Measurements from ENCODE around the gene LGSN.
"Not testable (repeated sequence)": the region's sequence is repeated elsewhere in the genome, so short reads cannot be mapped to it uniquely, and the experiment has no call there.

LGSN gene

GRCh38 chr6:63319939-63320338 is at the start of gene LGSN:
Gene LGSN (minus strand): TSS chr6:63319983. CDS start chr6:63319943, 40 bp downstream.
- no peaks in the 10 kb centered on the region for H3K36me3 ChIP-seq (replicated peaks)
- no peak within 1 kb of the TSS for H3K4me3 ChIP-seq (ENCODE audit: low read depth, low read length)
- no peaks in the 10 kb centered on the region for H3K27me3 ChIP-seq (replicated peaks)
- in situ Hi-C loops (cut with HindIII; ENCODE audit: low pct_ligation_motif_present, low sequenced_read_pairs), result no loop called here
- no peak within 1 kb of the TSS for H3K27ac ChIP-seq
- no peak for TF ChIP-seq CTCF (IDR thresholded peaks at IDR 0.05; ENCODE audit: low read depth, low read length, missing control alignments)
- no peak for DNase-seq

- no peak for TF ChIP-seq CTCF (IDR thresholded peaks at IDR 0.05; ENCODE audit: low read depth, low read length, missing control alignments)
Measured at GRCh38 chr6:63368347-63368746, 48.6 kb upstream of the LGSN start.

GRCh38 chr6:63362500-63363120 is 42.8 kb upstream of the LGSN start:
- in situ Hi-C loops (cut with HindIII; ENCODE audit: low pct_ligation_motif_present, low sequenced_read_pairs); H3K4me3 ChIP-seq (ENCODE audit: low read depth, low read length); H3K27ac ChIP-seq; H3K27me3 ChIP-seq (replicated peaks); DNase-seq; H3K36me3 ChIP-seq (replicated peaks): not testable (repeated sequence)

More at GRCh38 chr6:63368347-63368746, 48.6 kb upstream of the LGSN start:
- H3K27me3 ChIP-seq (replicated peaks), result no peaks in the 10 kb centered on the region
- DNase-seq, result no peak
- in situ Hi-C loops (cut with HindIII; ENCODE audit: low pct_ligation_motif_present, low sequenced_read_pairs), result no loop called here
- H3K36me3 ChIP-seq (replicated peaks), result no peaks in the 10 kb centered on the region
- H3K4me3 ChIP-seq (ENCODE audit: low read depth, low read length), result no peak overlapping the region
- no peak overlapping the region for H3K27ac ChIP-seq

GRCh38 chr6:63357384-63357783 is 37.6 kb upstream of the LGSN start:
- H3K4me3 ChIP-seq (ENCODE audit: low read depth, low read length); H3K36me3 ChIP-seq (replicated peaks); in situ Hi-C loops (cut with HindIII; ENCODE audit: low pct_ligation_motif_present, low sequenced_read_pairs); DNase-seq; H3K27ac ChIP-seq; H3K27me3 ChIP-seq (replicated peaks): not testable (repeated sequence)

GRCh38 chr6:63355632-63356031 is 35.8 kb upstream of the LGSN start:
- Histone ChIP-seq H3K27ac (no peak overlapping the region), H3K4me3 (ENCODE audit: low read depth, low read length) (no peak overlapping the region), H3K36me3 (replicated peaks) (no peaks in the 10 kb centered on the region), H3K27me3 (replicated peaks) (no peaks in the 10 kb centered on the region)
- no peak for TF ChIP-seq CTCF (IDR thresholded peaks at IDR 0.05; ENCODE audit: low read depth, low read length, missing control alignments)
- no peak for DNase-seq
- in situ Hi-C loops (cut with HindIII; ENCODE audit: low pct_ligation_motif_present, low sequenced_read_pairs), result no loop called here

DNA sequence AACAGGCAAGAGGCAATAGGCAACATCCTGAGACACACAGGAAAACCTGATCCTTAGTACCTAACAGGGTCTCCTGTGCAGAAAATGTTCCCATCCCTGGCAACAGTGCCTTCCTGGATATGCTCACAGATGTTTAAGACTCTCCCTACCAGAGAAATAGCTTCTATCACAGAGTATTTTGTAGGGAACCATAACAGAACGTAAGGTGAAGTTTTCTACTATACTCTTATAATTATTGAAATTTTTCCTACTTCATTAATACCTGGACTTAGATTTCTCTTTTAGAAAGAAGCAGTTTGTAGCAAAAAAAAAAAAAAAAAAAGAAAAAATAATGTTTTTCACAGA is 33.5 kb upstream of the LGSN start:
- no peak for DNase-seq
- no peak overlapping the region for H3K27ac ChIP-seq
- TF ChIP-seq CTCF (IDR thresholded peaks at IDR 0.05; ENCODE audit: low read depth, low read length, missing control alignments), result no peak
- H3K27me3 ChIP-seq (replicated peaks), result no peaks in the 10 kb centered on the region
- in situ Hi-C loops (cut with HindIII; ENCODE audit: low pct_ligation_motif_present, low sequenced_read_pairs), result no loop called here
- H3K36me3 ChIP-seq (replicated peaks), result no peaks in the 10 kb centered on the region
- H3K4me3 ChIP-seq (ENCODE audit: low read depth, low read length), result no peak overlapping the region
